HG03060 (cell line): ENCODE data around the gene RPP30.

Experiments used
- ATAC-seq: cut with Tn5 transposase; IDR thresholded peaks from one replicate; pipeline ENCODE4 v1.9.1; 2021; ENCODE audit warnings: low read depth, moderate number of reproducible peaks; ENCODE audit not compliant: unreplicated experiment

Gene RPP30

DNA sequence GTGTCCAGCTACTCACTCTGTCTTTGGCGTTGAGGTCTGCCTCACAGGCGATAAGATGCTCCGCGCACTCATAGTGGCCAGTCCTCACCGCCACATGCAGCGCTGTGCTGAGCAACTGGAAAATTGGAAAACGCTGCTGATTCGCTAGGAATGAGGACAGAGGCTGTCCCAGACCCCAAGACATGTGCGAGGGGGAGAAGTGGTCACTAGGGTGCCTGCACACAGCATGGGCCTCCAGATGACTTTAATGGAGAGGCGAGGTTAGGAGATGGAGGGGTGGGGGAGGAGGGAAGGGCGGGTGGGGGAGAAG, 43.9 kb downstream of the RPP30 start:
- ATAC-seq = no peak

DNA sequence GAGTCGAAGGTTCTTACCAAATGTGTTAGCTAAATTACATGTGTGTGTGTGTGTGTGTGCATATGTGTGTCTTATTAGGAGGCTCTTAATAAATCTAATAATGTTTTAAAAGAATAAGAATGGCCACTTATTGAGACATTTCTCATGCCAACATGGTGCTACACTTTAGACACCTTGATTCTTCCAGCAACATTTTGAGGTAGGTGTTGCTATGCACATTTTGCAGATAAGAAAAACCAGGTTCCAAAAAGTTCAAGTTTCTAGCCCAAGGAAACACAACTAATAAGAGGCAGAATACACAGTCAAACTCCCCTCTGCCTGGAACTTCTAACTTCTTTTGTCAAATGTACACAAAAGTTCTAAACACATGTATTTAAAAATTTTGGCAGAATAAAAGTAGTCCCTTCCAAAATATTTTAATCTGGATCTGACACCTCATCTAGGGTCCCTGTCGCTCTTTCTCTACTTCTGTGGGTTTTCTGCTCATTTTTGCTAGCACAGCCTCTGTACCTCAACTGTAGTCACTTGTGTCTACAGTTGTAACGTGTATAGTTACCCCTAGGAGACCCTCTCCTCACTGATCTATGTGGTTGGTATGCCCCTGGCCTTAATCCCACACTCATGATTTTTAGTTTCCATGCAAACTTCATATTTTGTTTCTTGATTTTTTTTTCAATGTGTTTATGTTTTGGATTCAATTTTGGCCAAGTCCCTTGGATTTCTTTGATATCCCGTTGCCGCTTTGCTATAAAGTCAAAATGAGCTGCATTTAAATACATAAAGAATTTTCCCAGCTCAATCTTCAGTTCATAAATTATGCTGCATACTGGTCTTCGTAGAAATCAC, 44.8 kb downstream of the RPP30 start:
- ATAC-seq = no peak

DNA sequence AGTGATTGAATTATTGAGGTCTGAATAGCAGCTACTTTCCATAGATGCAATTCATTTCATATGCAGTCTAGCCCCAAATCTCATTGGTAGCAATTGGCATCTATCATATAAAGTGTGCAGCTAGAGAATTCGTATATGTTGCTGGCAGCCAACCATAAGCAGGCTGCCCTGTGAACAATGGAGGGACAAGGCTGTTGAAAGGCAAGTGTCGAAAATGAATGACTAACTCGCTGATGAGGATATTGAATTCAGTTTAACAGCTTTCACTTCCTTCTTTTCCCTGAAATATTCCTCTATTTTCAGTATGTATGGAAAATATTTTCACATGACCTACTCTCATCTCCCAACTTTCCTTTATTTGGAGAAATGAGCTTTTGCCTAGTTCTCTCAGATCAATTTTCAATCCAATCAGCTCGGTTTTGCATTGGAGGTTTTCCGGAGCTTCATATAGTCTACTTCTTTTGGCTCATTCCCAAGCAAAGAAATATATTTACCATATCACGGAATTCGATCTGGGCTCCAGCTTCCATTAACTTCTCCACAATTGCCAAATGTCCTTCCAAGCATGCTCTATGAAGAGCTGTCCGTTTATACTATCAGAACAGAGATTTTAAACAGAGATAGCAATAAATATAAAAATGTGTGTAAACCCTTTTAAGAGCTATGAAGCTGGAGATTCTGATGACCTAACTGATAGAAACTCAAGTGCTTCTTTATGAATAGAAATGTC, 45.6 kb downstream of the RPP30 start:
- no peak for ATAC-seq

DNA sequence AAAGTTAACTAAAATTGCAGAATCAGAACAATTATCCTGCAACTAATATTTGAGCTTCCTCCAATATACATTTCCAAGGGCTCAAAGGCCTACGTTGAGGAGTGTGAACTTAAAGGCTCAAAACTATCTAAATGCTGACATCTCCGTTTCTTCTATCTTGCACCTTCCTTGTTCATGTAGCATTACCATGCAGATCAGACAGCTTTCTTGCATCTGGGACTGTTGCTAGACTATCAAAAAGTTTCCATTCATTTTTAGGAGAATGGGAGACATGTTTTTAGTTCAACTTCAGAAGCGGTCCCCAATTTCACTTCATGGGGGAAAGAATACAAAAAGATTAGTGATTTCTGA, 46.2 kb downstream of the RPP30 start:
- ATAC-seq = no peak

DNA sequence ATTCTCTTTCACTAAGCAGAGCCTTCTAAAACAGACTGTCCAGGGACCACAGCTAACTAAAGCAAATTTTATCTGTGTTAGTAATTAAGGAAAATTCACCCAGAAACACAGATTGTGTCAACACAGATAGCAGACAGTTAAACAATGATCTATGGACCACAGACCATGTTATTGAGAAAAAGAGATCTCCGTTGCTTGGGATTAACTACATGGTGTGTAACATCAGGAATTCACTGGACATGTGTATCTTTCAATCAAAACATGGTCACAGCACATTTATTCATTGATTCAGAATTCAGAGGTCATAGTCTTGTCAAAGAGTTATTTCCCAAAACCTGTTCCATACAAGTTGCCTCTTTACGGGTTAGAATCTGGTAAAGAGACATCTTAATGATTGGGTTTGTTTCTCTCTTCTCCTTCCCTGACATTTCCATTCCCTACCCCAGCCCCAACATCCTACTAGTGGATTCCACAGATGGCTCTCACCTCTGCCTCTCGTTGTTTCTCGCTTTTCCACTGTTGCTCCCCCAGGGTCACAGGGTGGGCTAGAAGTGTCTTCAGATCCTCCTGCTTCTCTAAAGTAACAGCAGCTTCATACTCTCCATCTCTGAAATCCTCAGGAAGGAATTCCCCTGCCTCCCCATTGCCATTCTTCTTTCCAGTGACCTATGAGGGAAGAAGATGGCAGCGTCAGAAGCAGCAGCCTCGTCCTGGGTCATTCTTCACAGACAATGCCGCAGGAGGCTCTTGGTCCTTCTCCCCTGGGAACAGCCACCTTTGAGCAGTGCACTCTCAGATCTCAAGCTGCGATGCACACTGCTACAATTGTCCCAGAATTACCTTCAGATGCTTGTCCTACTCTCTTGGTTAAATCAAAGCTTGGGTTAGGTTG, 48.2 kb downstream of the RPP30 start:
- ATAC-seq = no peak

DNA sequence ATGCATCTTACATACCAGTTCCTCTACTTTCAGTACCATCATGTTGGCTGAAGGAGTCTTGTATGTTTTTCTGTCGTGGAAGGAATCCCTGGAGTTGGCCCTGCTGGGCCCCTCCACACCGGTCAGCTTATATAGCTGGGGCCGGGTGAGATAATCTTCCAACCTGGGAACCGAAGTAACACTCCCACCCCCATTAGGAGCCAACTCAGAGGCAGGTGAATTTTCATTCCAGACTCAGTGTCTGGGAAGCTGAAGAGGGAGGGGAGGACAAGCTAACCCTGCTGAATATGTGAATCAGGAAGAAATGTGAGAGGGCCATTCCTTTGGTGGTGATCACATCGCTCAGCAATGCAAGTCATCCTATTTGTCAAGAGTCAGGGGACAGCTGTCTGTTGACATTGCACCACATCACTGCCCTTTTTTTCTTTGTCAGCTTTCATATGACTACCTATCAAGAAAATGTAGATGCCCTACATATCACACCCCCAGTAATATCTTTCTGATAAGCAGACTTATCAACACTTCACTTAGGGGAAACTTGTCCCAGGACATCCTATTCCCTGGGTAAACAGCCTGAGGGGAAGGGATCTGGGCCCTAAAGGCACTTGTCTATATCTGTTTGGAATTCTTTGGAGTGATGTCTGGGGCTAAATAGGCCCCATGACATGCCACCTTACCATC, 49.4 kb downstream of the RPP30 start, which contains the start of gene ANKRD1:
ANKRD1 (minus strand) TSS at position 102 of the 681 bp plus-strand sequence; CDS start at position 42, 60 bp downstream.
- no peak for ATAC-seq

DNA sequence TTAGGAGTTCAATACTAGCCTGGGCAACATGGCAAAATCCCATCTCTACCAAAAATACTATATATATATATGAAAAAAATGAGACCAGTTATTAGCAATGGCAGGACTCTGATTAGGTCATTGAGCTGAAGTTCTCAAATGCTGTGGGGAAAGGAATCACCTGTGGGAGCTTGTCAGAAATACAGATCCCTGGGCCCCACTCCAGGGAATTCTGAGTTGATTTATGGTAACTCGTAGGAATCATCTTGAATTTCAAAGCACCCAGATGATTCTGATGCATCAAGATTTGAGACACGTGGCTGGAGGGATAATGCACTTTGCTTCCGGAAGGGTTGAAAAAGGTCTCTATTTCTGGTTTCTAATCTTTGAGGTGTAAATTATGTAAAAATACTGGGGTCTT, 50.1 kb downstream of the RPP30 start:
- ATAC-seq = no peak

DNA sequence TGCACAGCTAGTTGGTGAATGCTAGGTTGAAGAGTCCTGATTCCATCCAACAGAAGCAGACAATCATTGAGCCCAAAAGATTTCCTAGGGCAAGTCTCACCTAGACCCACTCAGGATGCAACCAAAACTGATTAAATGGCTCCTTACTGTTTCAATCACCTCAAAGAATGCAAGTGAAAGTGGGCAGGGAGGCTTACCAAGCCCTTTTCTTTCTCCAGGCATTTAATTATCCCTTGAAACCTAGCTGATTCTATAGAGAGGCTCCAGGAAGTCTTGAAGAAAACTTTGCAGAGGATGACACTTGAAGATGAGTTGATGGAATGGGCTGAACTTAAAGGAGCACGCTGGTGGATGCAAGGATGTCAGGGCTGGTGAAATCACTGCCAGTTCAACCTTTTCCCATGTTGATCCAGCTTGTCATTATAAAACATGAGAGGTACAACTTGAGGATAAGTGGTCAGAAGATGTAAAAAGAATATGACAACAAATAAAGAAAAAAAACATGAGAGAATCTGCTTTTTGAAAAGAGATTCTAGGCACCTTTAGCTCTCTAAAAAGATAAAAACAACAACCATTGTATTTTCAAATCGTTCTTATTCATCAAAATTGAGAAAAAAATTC, 51.4 kb downstream of the RPP30 start:
- no peak for ATAC-seq

DNA sequence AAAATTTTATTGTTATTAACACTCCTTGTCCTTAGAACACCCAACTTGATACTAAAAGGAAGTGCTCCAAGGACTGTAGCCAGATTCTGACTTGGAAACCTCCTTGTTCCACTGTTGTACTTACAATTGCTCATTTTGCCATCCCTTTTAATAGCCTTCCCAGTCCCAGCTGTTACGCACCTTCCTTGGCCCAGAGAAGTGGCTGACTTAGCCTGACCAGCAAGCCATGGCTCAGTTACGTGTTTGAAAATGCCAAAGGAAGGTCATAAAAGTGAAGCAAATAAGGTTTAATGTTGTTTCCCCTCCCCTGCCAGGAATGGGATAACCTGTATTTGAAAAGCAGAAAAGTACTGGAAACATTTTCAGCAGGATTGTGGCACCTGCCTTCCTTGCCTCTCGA, 52.8 kb downstream of the RPP30 start:
- no peak for ATAC-seq

DNA sequence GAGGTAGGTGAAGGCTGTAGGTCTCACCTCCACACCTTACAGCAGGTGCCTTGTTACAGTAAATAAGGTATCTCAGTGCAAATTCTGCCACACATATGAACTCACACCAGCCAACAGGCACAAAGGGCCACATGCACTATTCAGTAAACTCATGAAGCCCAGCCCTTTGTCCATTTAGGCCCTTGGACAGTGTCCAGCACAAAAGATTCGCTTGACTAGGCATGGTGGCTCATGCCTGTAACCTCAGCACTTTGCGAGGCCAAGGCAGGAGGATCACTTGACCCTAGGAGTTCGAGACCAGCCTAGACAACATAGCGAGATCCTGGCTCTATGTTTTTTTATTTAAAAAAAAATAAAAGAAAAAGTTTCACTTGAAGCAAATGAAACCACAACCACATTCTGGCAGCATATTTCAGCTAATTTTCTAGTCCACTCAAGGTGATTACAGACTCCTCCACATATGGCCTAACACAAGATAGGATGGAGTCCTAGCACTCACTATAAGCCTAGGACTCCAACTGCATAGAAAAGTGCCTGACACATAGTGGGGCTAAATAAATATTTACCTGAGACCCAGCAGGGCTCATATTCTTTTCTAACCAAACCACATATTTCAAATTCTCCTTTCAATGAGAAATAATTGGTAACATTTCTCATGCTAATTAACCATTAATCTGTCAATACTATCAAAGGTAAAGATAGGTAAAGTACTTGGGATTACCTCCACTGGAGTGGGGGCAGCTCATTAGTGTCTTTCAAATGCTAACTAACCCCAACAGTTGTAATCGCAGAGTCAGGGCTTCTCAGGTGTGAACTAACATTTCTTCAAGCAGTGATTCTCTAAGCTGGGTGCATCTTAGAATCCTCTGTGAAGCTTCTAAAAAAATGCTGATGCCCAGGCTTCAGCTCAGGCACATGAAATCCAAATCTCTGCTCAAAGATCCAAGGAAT, 53.6 kb downstream of the RPP30 start:
- no peak for ATAC-seq

DNA sequence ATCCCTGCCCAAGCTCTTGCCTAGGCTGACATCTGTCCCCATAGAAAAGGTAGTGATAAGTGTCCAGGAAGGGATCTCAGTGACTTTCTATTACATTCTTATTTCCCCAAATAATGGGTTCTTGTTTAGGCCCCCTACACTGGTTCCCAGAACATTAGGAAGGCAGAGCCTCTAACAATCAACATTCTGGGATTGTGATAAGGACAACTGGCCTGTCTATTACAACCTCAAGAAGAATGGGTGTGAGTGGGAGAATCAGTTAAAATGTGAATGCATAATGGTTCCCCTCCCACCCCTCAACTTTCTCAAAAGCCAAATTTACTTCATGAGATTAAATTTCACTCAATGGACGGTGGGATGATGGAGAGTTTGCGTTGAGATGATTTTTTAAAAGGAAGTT, 55.5 kb downstream of the RPP30 start:
- no peak for ATAC-seq

DNA sequence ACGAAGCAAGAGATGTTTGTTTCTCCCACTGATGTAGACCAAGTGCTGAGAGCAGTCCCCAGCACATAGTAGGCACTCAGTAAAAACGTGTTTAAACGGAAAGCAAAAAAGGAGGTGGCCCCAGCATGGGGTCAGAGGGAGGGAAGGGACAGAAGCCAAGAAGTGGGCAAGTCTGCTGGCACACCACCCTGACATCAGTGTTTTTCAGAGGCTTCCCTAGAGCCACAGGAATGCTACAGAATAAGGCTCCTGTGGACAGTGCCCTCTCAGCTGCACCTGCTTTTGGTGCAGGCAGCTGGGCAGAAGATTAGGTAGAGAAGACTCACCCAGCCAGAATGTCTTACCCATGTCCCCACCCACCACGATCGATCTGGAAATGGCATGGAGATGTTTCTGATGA, 57.4 kb downstream of the RPP30 start:
- no peak for ATAC-seq

DNA sequence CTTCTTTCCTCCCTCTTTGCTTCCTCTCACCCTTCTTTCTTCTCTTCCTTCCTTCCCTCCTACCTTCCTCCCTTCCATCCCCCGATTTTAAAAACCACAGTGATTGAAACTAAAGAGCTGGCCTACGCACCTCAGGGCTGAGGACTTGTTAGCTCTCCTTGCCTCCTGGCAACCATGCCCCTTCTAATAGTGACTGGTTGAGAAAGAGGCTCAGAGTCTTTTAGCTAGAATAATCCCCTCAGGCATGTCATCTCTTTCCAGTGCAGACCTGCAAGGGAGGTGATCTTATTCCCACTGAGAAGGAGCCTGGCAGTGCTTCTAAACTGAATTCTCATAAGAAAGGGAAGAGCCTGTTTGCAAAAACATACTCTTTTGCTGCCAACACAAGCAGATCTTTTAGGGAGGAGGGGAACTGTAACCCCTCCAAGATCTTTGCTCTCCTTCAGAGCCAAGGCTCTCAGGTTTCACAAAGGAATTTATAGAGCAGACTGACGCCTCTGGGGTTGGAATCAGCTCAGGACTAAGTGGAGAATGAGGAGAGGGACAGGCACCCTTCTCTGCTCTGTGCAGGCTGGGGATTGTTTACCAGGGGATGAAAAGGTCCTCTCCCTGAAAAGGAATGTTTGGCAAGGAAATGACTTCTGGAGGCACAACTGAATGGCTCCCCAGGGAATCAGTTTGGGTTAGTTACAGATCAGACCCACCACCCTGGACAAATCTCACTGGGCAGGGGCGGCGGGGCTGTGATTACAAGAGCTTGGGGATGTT, 58.5 kb downstream of the RPP30 start:
- no peak for ATAC-seq

DNA sequence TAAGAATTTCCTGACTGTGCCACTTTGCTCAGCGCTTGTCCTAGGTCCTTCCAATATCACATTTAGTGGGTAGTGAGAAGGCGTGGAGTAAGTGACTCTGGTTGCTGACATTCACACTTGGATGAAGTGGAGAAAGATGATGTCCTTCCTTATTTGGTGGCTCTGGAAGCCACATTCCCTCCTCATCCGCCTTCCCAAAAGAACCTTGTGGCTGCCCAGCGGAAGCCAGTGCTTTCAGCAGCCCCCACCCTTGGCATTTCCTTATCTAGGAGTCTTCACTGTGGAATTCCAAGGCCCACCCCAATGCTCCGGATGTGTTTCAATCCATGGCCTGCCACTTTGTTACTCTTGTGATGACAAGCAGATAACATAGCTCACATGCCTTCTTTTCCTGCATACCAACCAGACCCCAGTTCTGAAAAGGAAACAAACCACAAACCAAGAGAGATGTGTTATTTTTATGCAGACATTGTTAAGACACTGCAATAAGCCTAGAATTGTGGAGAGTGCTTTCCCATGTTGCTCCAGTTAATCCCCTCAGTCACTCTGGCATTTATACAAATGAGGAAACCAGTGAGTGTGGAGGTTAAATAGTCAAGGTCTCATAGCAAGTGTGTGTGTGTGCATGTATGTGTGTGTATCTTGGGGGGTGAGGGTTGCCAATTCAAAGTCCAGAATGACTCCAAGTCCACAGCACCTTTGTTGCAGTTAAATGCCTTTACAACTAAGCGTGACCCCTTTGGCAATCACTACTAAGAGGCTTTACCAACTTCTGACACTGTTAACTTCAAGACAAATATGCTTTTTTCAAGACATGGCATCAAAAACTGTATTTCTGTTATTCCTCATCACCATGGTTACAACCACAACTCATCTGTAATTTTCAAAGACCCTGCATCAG, 59.4 kb downstream of the RPP30 start:
- no peak for ATAC-seq

DNA sequence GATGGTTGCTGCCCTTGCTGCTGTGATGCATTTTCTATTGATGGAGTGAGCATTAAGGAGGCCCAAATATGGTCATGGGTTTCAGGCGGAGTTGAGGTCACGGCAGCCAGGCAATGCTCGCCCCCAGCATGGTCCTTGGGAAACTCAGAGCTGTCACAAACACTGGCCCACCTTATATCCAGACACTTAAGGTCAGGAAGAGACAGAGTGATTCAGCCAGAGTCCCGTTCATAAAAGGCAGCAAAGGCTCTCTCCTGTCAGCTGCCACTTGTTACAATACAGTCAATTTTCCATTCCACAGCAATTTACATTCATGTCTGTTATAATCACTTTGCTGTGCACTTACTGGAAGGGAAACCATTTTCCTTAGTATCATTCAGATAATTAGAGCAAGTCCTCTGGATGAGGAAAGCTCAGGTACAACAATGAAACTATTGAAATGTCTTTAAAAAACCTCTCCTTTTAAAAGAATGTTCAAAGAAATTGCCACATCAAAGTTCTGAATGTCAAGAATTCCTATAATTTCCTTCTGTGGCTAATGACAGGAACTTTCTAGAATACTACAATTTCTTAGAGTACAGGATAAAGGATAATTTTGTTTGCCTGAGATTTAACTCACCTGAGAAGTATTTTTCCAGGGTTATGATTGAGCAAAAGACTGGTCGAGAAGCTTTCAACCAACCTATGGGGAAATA, 64.0 kb downstream of the RPP30 start:
- no peak for ATAC-seq

DNA sequence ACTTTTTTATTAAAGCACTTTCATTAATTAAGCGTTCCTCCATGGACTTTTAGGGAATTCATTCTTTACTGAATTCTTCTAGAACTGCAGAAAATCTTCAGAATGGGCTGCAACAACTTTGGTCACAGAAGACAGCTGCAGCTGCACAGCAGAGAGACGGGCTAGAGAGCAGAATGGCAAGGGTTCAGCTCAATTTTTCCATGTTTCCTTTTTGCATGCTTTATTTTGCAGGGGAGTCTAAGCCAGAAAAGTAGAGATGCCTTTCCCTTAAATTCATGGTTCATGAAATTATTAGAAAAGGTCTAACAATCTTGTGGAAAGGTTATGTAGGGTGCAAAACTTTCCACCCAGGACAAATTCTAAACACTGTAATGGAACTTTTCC, 64.5 kb downstream of the RPP30 start:
- no peak for ATAC-seq
